A673 (cell line): ENCODE results near the gene CCDC159.

Experiments used
- EZH2 ChIP-seq: fragments of 200-600 bp; sonication (generic); IDR thresholded peaks from 2 replicates; pipeline ENCODE4 v1.6.1; 2017; ENCODE audit warnings: borderline replicate concordance, low read depth, mild to moderate bottlenecking, mixed read lengths, antibody characterized with exemption, low read length; ENCODE audit not compliant: poor library complexity, severe bottlenecking
- TF ChIP-seq, protein P1 (sequence below): fragments of 300-800, 200-600 bp; sonication (generic); conservative IDR thresholded peaks from 2 replicates; pipeline ENCODE4 v1.5.1; 2017; ENCODE audit warnings: low read depth, mild to moderate bottlenecking, antibody characterized with exemption, low read length, moderate library complexity, mixed read lengths

- TF ChIP-seq, protein P1, sequence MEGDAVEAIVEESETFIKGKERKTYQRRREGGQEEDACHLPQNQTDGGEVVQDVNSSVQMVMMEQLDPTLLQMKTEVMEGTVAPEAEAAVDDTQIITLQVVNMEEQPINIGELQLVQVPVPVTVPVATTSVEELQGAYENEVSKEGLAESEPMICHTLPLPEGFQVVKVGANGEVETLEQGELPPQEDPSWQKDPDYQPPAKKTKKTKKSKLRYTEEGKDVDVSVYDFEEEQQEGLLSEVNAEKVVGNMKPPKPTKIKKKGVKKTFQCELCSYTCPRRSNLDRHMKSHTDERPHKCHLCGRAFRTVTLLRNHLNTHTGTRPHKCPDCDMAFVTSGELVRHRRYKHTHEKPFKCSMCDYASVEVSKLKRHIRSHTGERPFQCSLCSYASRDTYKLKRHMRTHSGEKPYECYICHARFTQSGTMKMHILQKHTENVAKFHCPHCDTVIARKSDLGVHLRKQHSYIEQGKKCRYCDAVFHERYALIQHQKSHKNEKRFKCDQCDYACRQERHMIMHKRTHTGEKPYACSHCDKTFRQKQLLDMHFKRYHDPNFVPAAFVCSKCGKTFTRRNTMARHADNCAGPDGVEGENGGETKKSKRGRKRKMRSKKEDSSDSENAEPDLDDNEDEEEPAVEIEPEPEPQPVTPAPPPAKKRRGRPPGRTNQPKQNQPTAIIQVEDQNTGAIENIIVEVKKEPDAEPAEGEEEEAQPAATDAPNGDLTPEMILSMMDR = no peak
- TF ChIP-seq EZH2 = no peak
Measured at GRCh38 chr19:11330127-11330526, 16.2 kb upstream of the CCDC159 start.
